IMR-90 (cell line): ENCODE results near the gene PDK3. TPM values are rescaled to one million over a fixed set of nuclear protein-coding genes. Genes with fewer than 3 reads are reported as not detected.

Experiments used
- microRNA-seq, 2 experiments: library from miRNA; stranded (forward) in 1 of 2; unstranded in 1 of 2; fragments of 10-50 nt in 1 of 2; fragments of <30 nt in 1 of 2; gene quantifications in 1 of 2; microRNA quantifications in 1 of 2; one replicate each; pipeline versions ENCODE3 to v1.1.0; 2013 to 2020; ENCODE audit not compliant: insufficient read depth in 1 of 2, insufficient read length in 1 of 2, unreplicated experiment in 1 of 2
- polyA plus RNA-seq, 3 experiments: library from polyadenylated mRNA; depleted of rRNA; stranded (reverse); fragments of >200 nt; gene quantifications; 2 replicates each; pipeline ENCODE4 v1.2.3, GENCODE V29; 2012; ENCODE audit warnings: low replicate concordance in 1 of 3
- small RNA-seq, 5 experiments: library from RNA; depleted of rRNA; stranded (forward); fragments of <200 nt; gene quantifications; one replicate each; pipeline ENCODE3, GENCODE V24; 2012
- total RNA-seq: library from RNA; depleted of rRNA; stranded (reverse); fragments of >200 nt; gene quantifications from 2 replicates; pipeline ENCODE4 v1.2.3, GENCODE V29; 2012; rRNA removed

Gene PDK3
- total and polyA plus RNA-seq, 2 of the 4 experiments (the other 2 are of a cell fraction) = 2.3 to 4.8 TPM

Small RNAs within 50 kb of the gene (microRNA-seq; reads per million reads assigned to microRNA genes)
- gene SNRPEP9 (ENCODE audit: insufficient read depth, insufficient read length) = not detected

Small RNAs within 50 kb of the gene (small RNA-seq; reads per million reads assigned to genes)
- 0 reads per million in 5 experiments for gene SNRPEP9

Other genes starting within 250 kb of the PDK3 start
- not detected in 2 replicates for gene SUPT20HL2, start 151.2 kb upstream of the PDK3 start, total RNA-seq
- gene SUPT20HL2, start 151.2 kb upstream of the PDK3 start, polyA plus RNA-seq (2012; rRNA removed) = not detected in 2 replicates
- not detected in 2 replicates for gene SUPT20HL1, start 104.6 kb upstream of the PDK3 start, total RNA-seq
- gene SUPT20HL1, start 104.6 kb upstream of the PDK3 start, polyA plus RNA-seq (2012; rRNA removed) = not detected in 2 replicates
- under 0.01 TPM in 1 of 2 replicates, not detected in the other for gene PCYT1B, start 182.1 kb downstream of the PDK3 start, total RNA-seq
- 0.09 and 0.10 TPM in 2 replicates for gene PCYT1B, start 182.1 kb downstream of the PDK3 start, polyA plus RNA-seq (2012; rRNA removed)
- 14.4 and 15.1 TPM in 2 replicates for gene POLA1, start 228.6 kb downstream of the PDK3 start, total RNA-seq
- gene POLA1, start 228.6 kb downstream of the PDK3 start, polyA plus RNA-seq (2012; rRNA removed) = 3.6 and 4.0 TPM in 2 replicates